ENCODE results near the gene TFF3. TPM values are rescaled to one million over a fixed set of nuclear protein-coding genes. Genes with fewer than 3 reads are reported as not detected.

TFF3 gene
- total and polyA plus RNA-seq, 2 experiments from 2014 or later: 1.2 to 3.3 TPM

DNA sequence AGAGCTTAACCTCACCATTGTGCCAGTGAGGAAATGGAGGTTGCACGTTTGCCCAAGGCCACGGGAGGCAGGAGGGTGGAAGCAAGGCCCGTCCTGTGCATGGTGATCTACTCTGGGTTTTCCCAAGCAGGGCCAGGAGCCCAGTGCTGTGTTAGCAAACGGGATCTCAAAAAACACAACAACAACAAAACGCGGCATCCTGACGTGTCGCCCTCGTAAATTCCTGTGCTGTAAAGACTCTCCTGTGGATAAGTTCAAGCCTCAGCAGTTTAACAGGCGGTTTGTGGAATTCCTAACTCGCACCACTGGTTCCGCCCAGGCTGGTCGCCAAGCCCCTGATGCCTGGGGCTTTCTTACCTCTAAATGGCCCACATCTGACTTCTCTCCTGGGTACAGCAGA, 39.1 kb downstream of the TFF3 start (continued):
- TF ChIP-seq, protein P1, sequence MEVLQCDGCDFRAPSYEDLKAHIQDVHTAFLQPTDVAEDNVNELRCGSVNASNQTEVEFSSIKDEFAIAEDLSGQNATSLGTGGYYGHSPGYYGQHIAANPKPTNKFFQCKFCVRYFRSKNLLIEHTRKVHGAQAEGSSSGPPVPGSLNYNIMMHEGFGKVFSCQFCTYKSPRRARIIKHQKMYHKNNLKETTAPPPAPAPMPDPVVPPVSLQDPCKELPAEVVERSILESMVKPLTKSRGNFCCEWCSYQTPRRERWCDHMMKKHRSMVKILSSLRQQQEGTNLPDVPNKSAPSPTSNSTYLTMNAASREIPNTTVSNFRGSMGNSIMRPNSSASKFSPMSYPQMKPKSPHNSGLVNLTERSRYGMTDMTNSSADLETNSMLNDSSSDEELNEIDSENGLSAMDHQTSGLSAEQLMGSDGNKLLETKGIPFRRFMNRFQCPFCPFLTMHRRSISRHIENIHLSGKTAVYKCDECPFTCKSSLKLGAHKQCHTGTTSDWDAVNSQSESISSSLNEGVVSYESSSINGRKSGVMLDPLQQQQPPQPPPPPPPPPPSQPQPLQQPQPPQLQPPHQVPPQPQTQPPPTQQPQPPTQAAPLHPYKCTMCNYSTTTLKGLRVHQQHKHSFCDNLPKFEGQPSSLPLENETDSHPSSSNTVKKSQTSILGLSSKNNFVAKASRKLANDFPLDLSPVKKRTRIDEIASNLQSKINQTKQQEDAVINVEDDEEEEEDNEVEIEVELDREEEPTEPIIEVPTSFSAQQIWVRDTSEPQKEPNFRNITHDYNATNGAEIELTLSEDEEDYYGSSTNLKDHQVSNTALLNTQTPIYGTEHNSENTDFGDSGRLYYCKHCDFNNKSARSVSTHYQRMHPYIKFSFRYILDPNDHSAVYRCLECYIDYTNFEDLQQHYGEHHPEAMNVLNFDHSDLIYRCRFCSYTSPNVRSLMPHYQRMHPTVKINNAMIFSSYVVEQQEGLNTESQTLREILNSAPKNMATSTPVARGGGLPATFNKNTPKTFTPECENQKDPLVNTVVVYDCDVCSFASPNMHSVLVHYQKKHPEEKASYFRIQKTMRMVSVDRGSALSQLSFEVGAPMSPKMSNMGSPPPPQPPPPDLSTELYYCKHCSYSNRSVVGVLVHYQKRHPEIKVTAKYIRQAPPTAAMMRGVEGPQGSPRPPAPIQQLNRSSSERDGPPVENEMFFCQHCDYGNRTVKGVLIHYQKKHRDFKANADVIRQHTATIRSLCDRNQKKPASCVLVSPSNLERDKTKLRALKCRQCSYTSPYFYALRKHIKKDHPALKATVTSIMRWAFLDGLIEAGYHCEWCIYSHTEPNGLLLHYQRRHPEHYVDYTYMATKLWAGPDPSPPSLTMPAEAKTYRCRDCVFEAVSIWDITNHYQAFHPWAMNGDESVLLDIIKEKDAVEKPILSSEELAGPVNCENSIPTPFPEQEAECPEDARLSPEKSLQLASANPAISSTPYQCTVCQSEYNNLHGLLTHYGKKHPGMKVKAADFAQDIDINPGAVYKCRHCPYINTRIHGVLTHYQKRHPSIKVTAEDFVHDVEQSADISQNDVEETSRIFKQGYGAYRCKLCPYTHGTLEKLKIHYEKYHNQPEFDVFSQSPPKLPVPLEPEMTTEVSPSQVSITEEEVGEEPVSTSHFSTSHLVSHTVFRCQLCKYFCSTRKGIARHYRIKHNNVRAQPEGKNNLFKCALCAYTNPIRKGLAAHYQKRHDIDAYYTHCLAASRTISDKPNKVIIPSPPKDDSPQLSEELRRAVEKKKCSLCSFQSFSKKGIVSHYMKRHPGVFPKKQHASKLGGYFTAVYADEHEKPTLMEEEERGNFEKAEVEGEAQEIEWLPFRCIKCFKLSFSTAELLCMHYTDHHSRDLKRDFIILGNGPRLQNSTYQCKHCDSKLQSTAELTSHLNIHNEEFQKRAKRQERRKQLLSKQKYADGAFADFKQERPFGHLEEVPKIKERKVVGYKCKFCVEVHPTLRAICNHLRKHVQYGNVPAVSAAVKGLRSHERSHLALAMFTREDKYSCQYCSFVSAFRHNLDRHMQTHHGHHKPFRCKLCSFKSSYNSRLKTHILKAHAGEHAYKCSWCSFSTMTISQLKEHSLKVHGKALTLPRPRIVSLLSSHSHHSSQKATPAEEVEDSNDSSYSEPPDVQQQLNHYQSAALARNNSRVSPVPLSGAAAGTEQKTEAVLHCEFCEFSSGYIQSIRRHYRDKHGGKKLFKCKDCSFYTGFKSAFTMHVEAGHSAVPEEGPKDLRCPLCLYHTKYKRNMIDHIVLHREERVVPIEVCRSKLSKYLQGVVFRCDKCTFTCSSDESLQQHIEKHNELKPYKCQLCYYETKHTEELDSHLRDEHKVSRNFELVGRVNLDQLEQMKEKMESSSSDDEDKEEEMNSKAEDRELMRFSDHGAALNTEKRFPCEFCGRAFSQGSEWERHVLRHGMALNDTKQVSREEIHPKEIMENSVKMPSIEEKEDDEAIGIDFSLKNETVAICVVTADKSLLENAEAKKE (CRISPR knock-in tag; IDR thresholded peaks at IDR 0.05): no peak
- TF ChIP-seq STAT1 (IDR thresholded peaks at IDR 0.05; ENCODE audit: unreplicated experiment): no peak

DNA sequence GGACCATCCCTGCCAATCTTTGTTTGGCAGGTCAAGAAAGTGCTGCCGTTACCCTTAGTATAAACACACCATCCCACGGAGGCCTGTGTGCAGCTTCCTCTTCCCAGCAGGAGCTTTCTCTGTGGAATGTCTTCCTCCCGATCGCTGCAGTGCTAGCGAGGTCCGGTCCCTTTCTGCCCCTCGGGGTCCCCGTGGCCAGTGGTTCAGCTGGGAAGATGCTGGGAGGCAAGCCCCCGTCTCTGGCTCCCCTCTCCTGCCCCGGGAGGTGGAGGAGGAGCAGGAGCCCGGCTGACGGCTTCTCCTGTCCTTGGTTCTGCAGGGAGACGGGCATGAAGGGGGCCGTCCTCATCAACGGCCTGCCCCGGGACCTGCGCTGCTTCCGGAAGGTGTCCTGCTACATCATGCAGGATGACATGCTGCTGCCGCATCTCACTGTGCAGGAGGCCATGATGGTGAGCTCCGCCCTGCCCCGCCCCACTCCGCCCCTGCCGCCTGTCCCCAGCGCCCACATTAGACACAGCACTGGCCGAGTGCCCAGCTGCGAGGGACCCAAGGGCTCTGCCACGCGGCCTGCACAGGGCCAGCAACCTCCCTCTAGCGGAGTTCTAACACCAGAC, 42.1 kb downstream of the TFF3 start:
- TF ChIP-seq EZH2 (IDR thresholded peaks at IDR 0.05; ENCODE audit: low read depth, unreplicated experiment) (no peak), CREB1 (CRISPR knock-in tag; IDR thresholded peaks at IDR 0.05; ENCODE audit: low read depth) (no peak), JUNB (IDR thresholded peaks at IDR 0.05; ENCODE audit: unreplicated experiment) (no peak), POLR2AphosphoS5 (IDR thresholded peaks at IDR 0.05; ENCODE audit: low read depth) (no peak), EZH2phosphoT487 (IDR thresholded peaks at IDR 0.05; ENCODE audit: unreplicated experiment) (no peak), ZNF331 (CRISPR knock-in tag; IDR thresholded peaks at IDR 0.05; ENCODE audit: low read depth) (no peak), NANOG (IDR thresholded peaks at IDR 0.05; ENCODE audit: borderline replicate concordance) (no peak)
- TF ChIP-seq, protein P2, sequence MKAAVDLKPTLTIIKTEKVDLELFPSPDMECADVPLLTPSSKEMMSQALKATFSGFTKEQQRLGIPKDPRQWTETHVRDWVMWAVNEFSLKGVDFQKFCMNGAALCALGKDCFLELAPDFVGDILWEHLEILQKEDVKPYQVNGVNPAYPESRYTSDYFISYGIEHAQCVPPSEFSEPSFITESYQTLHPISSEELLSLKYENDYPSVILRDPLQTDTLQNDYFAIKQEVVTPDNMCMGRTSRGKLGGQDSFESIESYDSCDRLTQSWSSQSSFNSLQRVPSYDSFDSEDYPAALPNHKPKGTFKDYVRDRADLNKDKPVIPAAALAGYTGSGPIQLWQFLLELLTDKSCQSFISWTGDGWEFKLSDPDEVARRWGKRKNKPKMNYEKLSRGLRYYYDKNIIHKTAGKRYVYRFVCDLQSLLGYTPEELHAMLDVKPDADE (IDR thresholded peaks at IDR 0.05): no peak
- TF ChIP-seq, protein P3, sequence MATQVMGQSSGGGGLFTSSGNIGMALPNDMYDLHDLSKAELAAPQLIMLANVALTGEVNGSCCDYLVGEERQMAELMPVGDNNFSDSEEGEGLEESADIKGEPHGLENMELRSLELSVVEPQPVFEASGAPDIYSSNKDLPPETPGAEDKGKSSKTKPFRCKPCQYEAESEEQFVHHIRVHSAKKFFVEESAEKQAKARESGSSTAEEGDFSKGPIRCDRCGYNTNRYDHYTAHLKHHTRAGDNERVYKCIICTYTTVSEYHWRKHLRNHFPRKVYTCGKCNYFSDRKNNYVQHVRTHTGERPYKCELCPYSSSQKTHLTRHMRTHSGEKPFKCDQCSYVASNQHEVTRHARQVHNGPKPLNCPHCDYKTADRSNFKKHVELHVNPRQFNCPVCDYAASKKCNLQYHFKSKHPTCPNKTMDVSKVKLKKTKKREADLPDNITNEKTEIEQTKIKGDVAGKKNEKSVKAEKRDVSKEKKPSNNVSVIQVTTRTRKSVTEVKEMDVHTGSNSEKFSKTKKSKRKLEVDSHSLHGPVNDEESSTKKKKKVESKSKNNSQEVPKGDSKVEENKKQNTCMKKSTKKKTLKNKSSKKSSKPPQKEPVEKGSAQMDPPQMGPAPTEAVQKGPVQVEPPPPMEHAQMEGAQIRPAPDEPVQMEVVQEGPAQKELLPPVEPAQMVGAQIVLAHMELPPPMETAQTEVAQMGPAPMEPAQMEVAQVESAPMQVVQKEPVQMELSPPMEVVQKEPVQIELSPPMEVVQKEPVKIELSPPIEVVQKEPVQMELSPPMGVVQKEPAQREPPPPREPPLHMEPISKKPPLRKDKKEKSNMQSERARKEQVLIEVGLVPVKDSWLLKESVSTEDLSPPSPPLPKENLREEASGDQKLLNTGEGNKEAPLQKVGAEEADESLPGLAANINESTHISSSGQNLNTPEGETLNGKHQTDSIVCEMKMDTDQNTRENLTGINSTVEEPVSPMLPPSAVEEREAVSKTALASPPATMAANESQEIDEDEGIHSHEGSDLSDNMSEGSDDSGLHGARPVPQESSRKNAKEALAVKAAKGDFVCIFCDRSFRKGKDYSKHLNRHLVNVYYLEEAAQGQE (IDR thresholded peaks at IDR 0.05; ENCODE audit: unreplicated experiment): no peak
- Mint-ChIP-seq H3K9me3 (no peaks in the 10 kb centered on the region), H3K27ac (no peak overlapping the region), H3K27me3 (ENCODE audit: insufficient read depth, low read depth, poor library complexity) (peaks cover 10% of the 10 kb centered on the region), H3K4me1 (peaks cover 4% of the 10 kb centered on the region), H3K36me3 (ENCODE audit: low read depth) (no peaks in the 10 kb centered on the region), H3K4me3 (no peak overlapping the region)
- DNase-seq (ENCODE audit: low spot score) (no peak), ATAC-seq (no peak)
- Histone ChIP-seq H2AFZ (no peak overlapping the region), H3K4me1 (ENCODE audit: insufficient read depth) (no peaks in the 10 kb centered on the region), H3K4me2 (no peak overlapping the region), H3K79me2 (replicated peaks; ENCODE audit: insufficient read depth) (no peaks in the 10 kb centered on the region), H3K36me3 (ENCODE audit: insufficient read depth) (no peaks in the 10 kb centered on the region), H3K27me3 (ENCODE audit: insufficient read depth) (no peaks in the 10 kb centered on the region), H3K27ac (ENCODE audit: low read depth) (no peak overlapping the region), H3K9me2 (ENCODE audit: insufficient read depth) (no peaks in the 10 kb centered on the region), H3K4me3 (no peak overlapping the region), H3F3A (replicated peaks; ENCODE audit: low read depth) (no peaks in the 10 kb centered on the region), H4K20me1 (replicated peaks; ENCODE audit: insufficient read depth) (no peaks in the 10 kb centered on the region)

Measured in GM23338 (cell line).